Astrocyte (in vitro differentiated cells and primary cell): ENCODE data around the gene RNH1. TPM values are rescaled to one million over a fixed set of nuclear protein-coding genes. Genes with fewer than 3 reads are reported as not detected.

Experiments used
- DNase-seq: peaks from one replicate; pipeline ENCODE4 v3.0.0-alpha.2; 2010; ENCODE audit warnings: low read depth
- FAIRE-seq: peaks from 2 replicates; lab custom pipeline; 2011; peaks lifted over from hg19 to GRCh38; lab: Jason Lieb, UNC
- H2AFZ ChIP-seq: 2 replicates; pipeline ENCODE4 v1.6.0; 2012; ENCODE audit warnings: low read depth, low read length, inconsistent platforms
- H3K27ac ChIP-seq: 2 replicates; pipeline ENCODE4 v1.5.1; 2011; ENCODE audit warnings: low read depth, low read length, inconsistent platforms
- H3K27me3 ChIP-seq: 2 replicates; pipeline ENCODE4 v1.6.0; 2011; ENCODE audit warnings: low read length, inconsistent platforms; ENCODE audit not compliant: insufficient read depth
- H3K36me3 ChIP-seq: 2 replicates; pipeline ENCODE4 v1.5.1; 2011; ENCODE audit warnings: low read length, inconsistent platforms; ENCODE audit not compliant: insufficient read depth
- H3K4me1 ChIP-seq: 2 replicates; pipeline ENCODE4 v1.5.1; 2011; ENCODE audit warnings: low read length, inconsistent platforms; ENCODE audit not compliant: insufficient read depth
- H3K4me2 ChIP-seq: 2 replicates; pipeline ENCODE4 v1.6.0; 2012; ENCODE audit warnings: low read length, inconsistent platforms
- H3K4me3 ChIP-seq: 2 replicates; pipeline ENCODE4 v1.5.1; 2011; ENCODE audit warnings: low read depth, mild to moderate bottlenecking, low read length, inconsistent platforms; ENCODE audit not compliant: insufficient read depth
- H3K79me2 ChIP-seq: 2 replicates; pipeline ENCODE4 v1.6.0; 2012; ENCODE audit warnings: mild to moderate bottlenecking, low read length, inconsistent platforms; ENCODE audit not compliant: insufficient read depth
- H3K9ac ChIP-seq: 2 replicates; pipeline ENCODE4 v1.6.0; 2012; ENCODE audit warnings: mild to moderate bottlenecking, low read length, inconsistent platforms
- H3K9me3 ChIP-seq: 2 replicates; pipeline ENCODE4 v1.5.1; 2012; ENCODE audit warnings: low read depth, mild to moderate bottlenecking, low read length, inconsistent platforms; ENCODE audit not compliant: insufficient read depth
- H4K20me1 ChIP-seq: 2 replicates; pipeline ENCODE4 v1.6.0; 2012; ENCODE audit warnings: low read length, inconsistent platforms; ENCODE audit not compliant: insufficient read depth
- H3K27ac Mint-ChIP-seq: one replicate; pipeline ENCODE4 v1.8.0; 2021; ENCODE audit warnings: mild to moderate bottlenecking, mixed read lengths; ENCODE audit not compliant: unreplicated experiment
- H3K27me3 Mint-ChIP-seq: one replicate; pipeline ENCODE4 v1.8.0; 2021; ENCODE audit warnings: low read depth, mixed read lengths; ENCODE audit not compliant: unreplicated experiment
- H3K36me3 Mint-ChIP-seq: one replicate; pipeline ENCODE4 v1.8.0; 2021; ENCODE audit warnings: low read depth, mixed read lengths; ENCODE audit not compliant: unreplicated experiment
- H3K4me1 Mint-ChIP-seq: one replicate; pipeline ENCODE4 v1.8.0; 2021; ENCODE audit warnings: low read depth, mixed read lengths; ENCODE audit not compliant: unreplicated experiment
- H3K4me3 Mint-ChIP-seq: one replicate; pipeline ENCODE4 v1.8.0; 2021; ENCODE audit warnings: mild to moderate bottlenecking, moderate library complexity, mixed read lengths; ENCODE audit not compliant: unreplicated experiment
- H3K9me3 Mint-ChIP-seq: one replicate; pipeline ENCODE4 v1.8.0; 2021; ENCODE audit warnings: mild to moderate bottlenecking, mixed read lengths; ENCODE audit not compliant: unreplicated experiment
- EZH2 ChIP-seq: IDR thresholded peaks from 2 replicates; pipeline ENCODE4 v1.6.1; 2012; ENCODE audit warnings: mild to moderate bottlenecking, low read length, inconsistent platforms; ENCODE audit not compliant: insufficient read depth
- total RNA-seq: library from RNA; stranded (reverse); gene quantifications from 2 replicates; pipeline ENCODE4 v1.2.1, GENCODE V29; 2021
- TF ChIP-seq, protein P1 (sequence below): IDR thresholded peaks from 2 replicates; pipeline ENCODE4 v1.5.1; 2011; ENCODE audit warnings: low read depth, mild to moderate bottlenecking, inconsistent platforms, low read length, moderate library complexity; ENCODE audit not compliant: insufficient read depth

The RNH1 gene
- total RNA-seq, 1 donor from 2014 or later: 117 TPM

DNA sequence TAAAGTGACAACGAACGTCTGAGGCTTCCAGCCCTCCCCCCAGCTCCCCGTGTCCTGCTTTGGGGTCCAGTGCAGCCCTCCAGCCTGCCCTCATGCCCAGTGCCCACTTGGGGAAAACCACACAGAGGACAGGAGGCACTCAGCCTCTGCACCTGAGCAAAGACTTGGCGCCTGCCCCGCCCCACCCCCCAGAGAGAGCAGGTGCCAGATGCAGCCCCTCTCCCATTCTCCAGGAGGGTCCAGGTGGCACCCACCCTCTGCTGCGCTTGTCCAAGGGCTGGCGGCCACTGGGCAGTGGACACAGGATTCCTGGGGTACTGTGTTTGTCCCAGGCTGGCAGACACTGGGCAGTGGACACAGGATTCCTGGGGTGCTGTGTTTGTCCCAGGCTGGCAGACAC, 15.7 kb downstream of the RNH1 start:
- Histone ChIP-seq H4K20me1 (peaks cover 15% of the 10 kb centered on the region), H3K4me1 (no peaks in the 10 kb centered on the region), H3K27me3 (no peaks in the 10 kb centered on the region), H3K79me2 (peaks cover under 1% of the 10 kb centered on the region), H2AFZ (no peak overlapping the region), H3K9ac (no peak overlapping the region), H3K4me2 (no peak overlapping the region), H3K27ac (no peak overlapping the region), H3K36me3 (no peaks in the 10 kb centered on the region), H3K9me3 (no peaks in the 10 kb centered on the region), H3K4me3 (no peak overlapping the region)
- TF ChIP-seq, protein P1, sequence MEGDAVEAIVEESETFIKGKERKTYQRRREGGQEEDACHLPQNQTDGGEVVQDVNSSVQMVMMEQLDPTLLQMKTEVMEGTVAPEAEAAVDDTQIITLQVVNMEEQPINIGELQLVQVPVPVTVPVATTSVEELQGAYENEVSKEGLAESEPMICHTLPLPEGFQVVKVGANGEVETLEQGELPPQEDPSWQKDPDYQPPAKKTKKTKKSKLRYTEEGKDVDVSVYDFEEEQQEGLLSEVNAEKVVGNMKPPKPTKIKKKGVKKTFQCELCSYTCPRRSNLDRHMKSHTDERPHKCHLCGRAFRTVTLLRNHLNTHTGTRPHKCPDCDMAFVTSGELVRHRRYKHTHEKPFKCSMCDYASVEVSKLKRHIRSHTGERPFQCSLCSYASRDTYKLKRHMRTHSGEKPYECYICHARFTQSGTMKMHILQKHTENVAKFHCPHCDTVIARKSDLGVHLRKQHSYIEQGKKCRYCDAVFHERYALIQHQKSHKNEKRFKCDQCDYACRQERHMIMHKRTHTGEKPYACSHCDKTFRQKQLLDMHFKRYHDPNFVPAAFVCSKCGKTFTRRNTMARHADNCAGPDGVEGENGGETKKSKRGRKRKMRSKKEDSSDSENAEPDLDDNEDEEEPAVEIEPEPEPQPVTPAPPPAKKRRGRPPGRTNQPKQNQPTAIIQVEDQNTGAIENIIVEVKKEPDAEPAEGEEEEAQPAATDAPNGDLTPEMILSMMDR: no peak
- TF ChIP-seq EZH2: no peak
- no peak overlapping the region for H3K27ac Mint-ChIP-seq
- H3K4me1 Mint-ChIP-seq: peaks cover 3% of the 10 kb centered on the region
- no peaks in the 10 kb centered on the region for H3K9me3 Mint-ChIP-seq
- no peak for FAIRE-seq
- H3K36me3 Mint-ChIP-seq: peaks cover 7% of the 10 kb centered on the region
- H3K4me3 Mint-ChIP-seq: no peak overlapping the region
- no peak for DNase-seq
- no peaks in the 10 kb centered on the region for H3K27me3 Mint-ChIP-seq

DNA sequence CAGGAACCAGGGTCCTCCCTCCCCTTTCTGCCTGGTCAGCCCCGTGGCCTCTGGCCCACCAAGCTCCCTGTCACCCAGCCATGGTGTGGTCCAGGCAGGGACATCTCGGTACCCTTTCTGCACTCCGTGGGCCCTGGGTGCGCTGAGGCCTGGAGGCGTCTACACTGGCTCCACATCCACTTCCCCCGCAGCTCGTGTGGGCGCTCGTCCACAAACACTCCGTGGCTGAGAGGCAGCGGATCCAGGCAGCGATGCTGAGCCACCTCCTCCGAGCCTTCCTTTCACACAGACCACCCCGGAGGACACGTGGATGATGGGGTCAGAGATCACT, 16.1 kb downstream of the RNH1 start:
- no peak for DNase-seq
- no peak overlapping the region for H3K4me3 Mint-ChIP-seq
- Histone ChIP-seq H3K4me2 (no peak overlapping the region), H3K79me2 (peaks cover 5% of the 10 kb centered on the region), H2AFZ (no peak overlapping the region), H3K36me3 (no peaks in the 10 kb centered on the region), H3K4me3 (no peak overlapping the region), H3K4me1 (no peaks in the 10 kb centered on the region), H3K27ac (no peak overlapping the region), H3K27me3 (no peaks in the 10 kb centered on the region), H4K20me1 (peaks cover 12% of the 10 kb centered on the region), H3K9ac (no peak overlapping the region), H3K9me3 (no peaks in the 10 kb centered on the region)
- no peak for TF ChIP-seq EZH2
- TF ChIP-seq, protein P1: no peak
- H3K36me3 Mint-ChIP-seq: peaks cover 6% of the 10 kb centered on the region
- H3K27ac Mint-ChIP-seq: no peak overlapping the region
- peaks cover 3% of the 10 kb centered on the region for H3K4me1 Mint-ChIP-seq
- no peak for FAIRE-seq
- no peaks in the 10 kb centered on the region for H3K27me3 Mint-ChIP-seq
- H3K9me3 Mint-ChIP-seq: no peaks in the 10 kb centered on the region

DNA sequence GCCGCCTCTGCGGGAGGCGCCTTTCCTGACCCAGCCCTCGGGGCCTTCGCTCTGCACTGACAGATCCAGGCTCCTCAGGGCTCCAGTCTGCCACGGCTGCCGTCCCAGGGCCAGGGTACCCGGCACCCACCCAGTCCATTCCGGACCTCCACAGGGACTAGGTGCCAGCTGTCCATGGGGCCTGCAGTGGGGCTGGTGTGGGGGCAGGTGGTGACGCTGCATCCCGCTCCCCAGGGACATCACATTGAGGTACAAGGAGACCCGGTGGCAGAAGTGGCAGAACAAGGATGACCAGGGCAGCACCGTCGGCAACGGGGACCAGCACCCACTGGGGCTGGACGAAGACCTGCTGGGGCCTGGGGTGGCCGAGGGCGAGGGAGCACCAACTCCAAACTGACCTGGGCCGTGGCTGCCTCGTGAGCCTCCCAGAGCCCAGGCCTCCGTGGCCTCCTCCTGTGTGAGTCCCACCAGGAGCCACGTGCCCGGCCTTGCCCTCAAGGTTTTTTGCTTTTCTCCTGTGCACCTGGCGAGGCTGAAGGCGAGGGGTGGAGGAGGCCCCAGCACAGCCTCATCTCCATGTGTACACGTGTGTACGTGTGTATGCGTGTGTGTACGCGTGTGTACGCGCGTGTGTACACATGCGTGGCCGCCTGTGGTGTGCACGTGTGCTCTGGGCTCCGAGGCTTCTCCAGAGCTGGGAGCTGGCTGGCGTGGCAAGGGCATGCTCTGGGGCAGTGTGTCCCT, 16.7 kb downstream of the RNH1 start:
- Histone ChIP-seq H3K79me2 (peaks cover 6% of the 10 kb centered on the region), H3K9me3 (no peaks in the 10 kb centered on the region), H3K9ac (no peak overlapping the region), H4K20me1 (peaks cover 7% of the 10 kb centered on the region), H3K27ac (no peak overlapping the region), H3K27me3 (no peaks in the 10 kb centered on the region), H2AFZ (no peak overlapping the region), H3K4me1 (no peaks in the 10 kb centered on the region), H3K4me2 (no peak overlapping the region), H3K36me3 (no peaks in the 10 kb centered on the region), H3K4me3 (no peak overlapping the region)
- Mint-ChIP-seq H3K9me3 (no peaks in the 10 kb centered on the region), H3K36me3 (peaks cover 2% of the 10 kb centered on the region), H3K4me1 (no peaks in the 10 kb centered on the region), H3K27me3 (no peaks in the 10 kb centered on the region), H3K27ac (no peak overlapping the region), H3K4me3 (no peak overlapping the region)
- no peak for DNase-seq
- no peak for FAIRE-seq
- TF ChIP-seq, protein P1: no peak
- TF ChIP-seq EZH2: no peak
